IPS DF 6.9 (cell line): ENCODE measurements around the gene TENM3.
A peak's percentile ranks its signal among the peaks of the same experiment; 100 is the strongest.

Source experiments
- DNase-seq: peaks from one replicate; pipeline ENCODE4 v3.0.0-alpha.2; 2013; ENCODE audit warnings: low read depth, low spot score
- H3K27ac ChIP-seq: one replicate; pipeline ENCODE4 v1.5.1; 2013; ENCODE audit warnings: low read length, control low read depth
- H3K27me3 ChIP-seq: 2 replicates; pipeline ENCODE4 v1.6.1; 2013; ENCODE audit warnings: mild to moderate bottlenecking, low read length; ENCODE audit not compliant: control insufficient read depth, insufficient read depth
- H3K36me3 ChIP-seq: 2 replicates; pipeline ENCODE4 v1.6.1; 2013; ENCODE audit warnings: low read length; ENCODE audit not compliant: control insufficient read depth, insufficient read depth
- H3K4me1 ChIP-seq: 2 replicates; pipeline ENCODE4 v1.6.1; 2013; ENCODE audit warnings: low read length; ENCODE audit not compliant: control insufficient read depth, insufficient read depth
- H3K4me3 ChIP-seq: 2 replicates; pipeline ENCODE4 v1.5.1; 2013; ENCODE audit warnings: mild to moderate bottlenecking, low read length
- H3K9me3 ChIP-seq: 2 replicates; pipeline ENCODE4 v1.6.1; 2013; ENCODE audit warnings: low read length, inconsistent platforms; ENCODE audit not compliant: control insufficient read depth, insufficient read depth
- WGBS: extraction: QIAGEN DNeasy Blood & Tissue Kit; methylation state at CpG from one replicate; pipeline ENCODE4 v1.1.7; 2013; ENCODE audit warnings: mixed read lengths, missing lambda C conversion rate; ENCODE audit not compliant: insufficient read length, insufficient coverage; 5-methylcytosine and 5-hydroxymethylcytosine counted together

TENM3 gene

GRCh38 chr4:182547435-182547834, 304.2 kb downstream of the TENM3 start:
- H3K9me3 ChIP-seq = no peaks in the 10 kb centered on the region
- H3K27me3 ChIP-seq = no peaks in the 10 kb centered on the region
- DNase-seq = no peak
- no peaks in the 10 kb centered on the region; the same call in 1 of the 2 replicates for H3K4me1 ChIP-seq
- no CpG with 5 or more reads among the region's 4 CpGs for WGBS
- H3K4me3 ChIP-seq = no peak overlapping the region
- no peaks in the 10 kb centered on the region for H3K36me3 ChIP-seq
- no peak overlapping the region for H3K27ac ChIP-seq

- Histone ChIP-seq H3K27me3 (no peaks in the 10 kb centered on the region), H3K36me3 (no peaks in the 10 kb centered on the region), H3K4me1 (peaks cover 2% of the 10 kb centered on the region), H3K9me3 (no peaks in the 10 kb centered on the region), H3K27ac (no peak overlapping the region), H3K4me3 (no peak overlapping the region)
- no CpG with 5 or more reads among the region's 6 CpGs for WGBS
- no peak for DNase-seq
Observed at GRCh38 chr4:182548156-182548555, 305.0 kb downstream of the TENM3 start.

GRCh38 chr4:182549356-182549755, 306.2 kb downstream of the TENM3 start:
- Histone ChIP-seq H3K27ac (no peak overlapping the region), H3K4me3 (no peak overlapping the region), H3K4me1 (peaks cover 2% of the 10 kb centered on the region), H3K27me3 (no peaks in the 10 kb centered on the region), H3K36me3 (no peaks in the 10 kb centered on the region), H3K9me3 (no peaks in the 10 kb centered on the region)
- WGBS = no CpG with 5 or more reads among the region's 5 CpGs
- no peak for DNase-seq

GRCh38 chr4:182552948-182553347, 309.7 kb downstream of the TENM3 start:
- no peak for DNase-seq
- H3K27ac ChIP-seq = no peak overlapping the region
- H3K4me1 ChIP-seq = peaks cover 5% of the 10 kb centered on the region
- no peaks in the 10 kb centered on the region for H3K27me3 ChIP-seq
- H3K9me3 ChIP-seq = no peaks in the 10 kb centered on the region
- H3K4me3 ChIP-seq = no peak overlapping the region
- no peaks in the 10 kb centered on the region for H3K36me3 ChIP-seq
- WGBS = no CpG with 5 or more reads among the region's 9 CpGs

GRCh38 chr4:182553653-182554052, 310.5 kb downstream of the TENM3 start:
- Histone ChIP-seq H3K9me3 (no peaks in the 10 kb centered on the region), H3K27me3 (no peaks in the 10 kb centered on the region), H3K4me3 (no peak overlapping the region), H3K4me1 (peaks cover 5% of the 10 kb centered on the region), H3K36me3 (no peaks in the 10 kb centered on the region), H3K27ac (no peak overlapping the region)
- no peak for DNase-seq
- no CpG with 5 or more reads among the region's 6 CpGs for WGBS

GRCh38 chr4:182554736-182555135, 311.5 kb downstream of the TENM3 start:
- Histone ChIP-seq H3K27ac (no peak overlapping the region), H3K36me3 (no peaks in the 10 kb centered on the region), H3K9me3 (no peaks in the 10 kb centered on the region), H3K4me3 (no peak overlapping the region), H3K4me1 (peaks cover 5% of the 10 kb centered on the region), H3K27me3 (no peaks in the 10 kb centered on the region)
- WGBS = no CpG with 5 or more reads among the region's 7 CpGs
- DNase-seq = no peak

GRCh38 chr4:182555997-182556418, 312.8 kb downstream of the TENM3 start:
- H3K4me1 ChIP-seq = peaks cover 5% of the 10 kb centered on the region
- H3K4me3 ChIP-seq = no peak overlapping the region
- H3K27me3 ChIP-seq = no peaks in the 10 kb centered on the region
- WGBS = no CpG with 5 or more reads among the region's 1 CpG
- H3K36me3 ChIP-seq = no peaks in the 10 kb centered on the region
- DNase-seq = peak; percentile 54
- H3K9me3 ChIP-seq = no peaks in the 10 kb centered on the region
- peak overlapping the region; percentile 88 for H3K27ac ChIP-seq

GRCh38 chr4:182556580-182556979, 313.4 kb downstream of the TENM3 start:
- Histone ChIP-seq H3K4me1 (peaks cover 5% of the 10 kb centered on the region), H3K27me3 (no peaks in the 10 kb centered on the region), H3K9me3 (no peaks in the 10 kb centered on the region), H3K4me3 (no peak overlapping the region), H3K36me3 (no peaks in the 10 kb centered on the region), H3K27ac (no peak overlapping the region)
- DNase-seq = no peak
- WGBS = no CpG with 5 or more reads among the region's 3 CpGs

GRCh38 chr4:182560358-182560757, 317.2 kb downstream of the TENM3 start:
- H3K9me3 ChIP-seq = no peaks in the 10 kb centered on the region
- H3K4me3 ChIP-seq = no peak overlapping the region
- no peaks in the 10 kb centered on the region for H3K36me3 ChIP-seq
- peak; percentile 89 for DNase-seq
- no peaks in the 10 kb centered on the region for H3K27me3 ChIP-seq
- no peak overlapping the region for H3K27ac ChIP-seq
- no CpG with 5 or more reads among the region's 4 CpGs for WGBS
- peaks cover 3% of the 10 kb centered on the region; the same call in 1 of the 2 replicates for H3K4me1 ChIP-seq

- no peak overlapping the region for H3K4me3 ChIP-seq
- no CpG with 5 or more reads among the region's 3 CpGs for WGBS
Observed at GRCh38 chr4:182562350-182562749, 319.1 kb downstream of the TENM3 start.

GRCh38 chr4:182564724-182565369, 321.6 kb downstream of the TENM3 start:
- H3K27me3 ChIP-seq = no peaks in the 10 kb centered on the region
- no peak for DNase-seq
- WGBS = no CpG with 5 or more reads among the region's 4 CpGs
- H3K9me3 ChIP-seq = no peaks in the 10 kb centered on the region
- H3K27ac ChIP-seq = no peak overlapping the region
- H3K4me1 ChIP-seq = peaks cover 2% of the 10 kb centered on the region; the same call in 1 of the 2 replicates
- no peaks in the 10 kb centered on the region for H3K36me3 ChIP-seq
- no peak overlapping the region for H3K4me3 ChIP-seq

More at GRCh38 chr4:182562350-182562749, 319.1 kb downstream of the TENM3 start:
- peaks cover 2% of the 10 kb centered on the region; the same call in 1 of the 2 replicates for H3K4me1 ChIP-seq
- no peak for DNase-seq
- no peak overlapping the region for H3K27ac ChIP-seq
- H3K27me3 ChIP-seq = no peaks in the 10 kb centered on the region
- no peaks in the 10 kb centered on the region for H3K9me3 ChIP-seq
- H3K36me3 ChIP-seq = no peaks in the 10 kb centered on the region
